ENCODE measurements around the gene GLIPR1L2.

DNA sequence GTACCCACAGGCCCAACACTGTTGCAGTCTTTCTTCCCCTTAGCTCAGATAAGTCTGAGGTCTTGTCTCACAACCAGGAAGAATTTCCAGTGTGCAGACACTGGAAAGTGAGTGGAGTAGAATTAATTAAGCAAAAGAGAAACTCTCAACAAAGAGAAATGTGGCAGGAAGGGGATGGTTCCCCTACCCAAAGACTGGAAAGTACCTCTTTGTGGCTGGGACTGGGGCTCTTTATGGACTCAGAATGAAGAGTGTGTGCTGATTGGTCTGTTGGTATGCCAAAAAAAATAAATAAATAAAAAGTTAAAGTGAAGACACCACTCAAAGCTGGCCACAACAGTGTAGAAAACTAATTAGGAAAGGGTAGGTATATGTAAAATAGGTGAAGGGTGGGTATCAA, 30.0 kb upstream of the GLIPR1L2 start:
- no peak for TF ChIP-seq POLR2A (IDR thresholded peaks at IDR 0.05)
- TF ChIP-seq, protein P1, sequence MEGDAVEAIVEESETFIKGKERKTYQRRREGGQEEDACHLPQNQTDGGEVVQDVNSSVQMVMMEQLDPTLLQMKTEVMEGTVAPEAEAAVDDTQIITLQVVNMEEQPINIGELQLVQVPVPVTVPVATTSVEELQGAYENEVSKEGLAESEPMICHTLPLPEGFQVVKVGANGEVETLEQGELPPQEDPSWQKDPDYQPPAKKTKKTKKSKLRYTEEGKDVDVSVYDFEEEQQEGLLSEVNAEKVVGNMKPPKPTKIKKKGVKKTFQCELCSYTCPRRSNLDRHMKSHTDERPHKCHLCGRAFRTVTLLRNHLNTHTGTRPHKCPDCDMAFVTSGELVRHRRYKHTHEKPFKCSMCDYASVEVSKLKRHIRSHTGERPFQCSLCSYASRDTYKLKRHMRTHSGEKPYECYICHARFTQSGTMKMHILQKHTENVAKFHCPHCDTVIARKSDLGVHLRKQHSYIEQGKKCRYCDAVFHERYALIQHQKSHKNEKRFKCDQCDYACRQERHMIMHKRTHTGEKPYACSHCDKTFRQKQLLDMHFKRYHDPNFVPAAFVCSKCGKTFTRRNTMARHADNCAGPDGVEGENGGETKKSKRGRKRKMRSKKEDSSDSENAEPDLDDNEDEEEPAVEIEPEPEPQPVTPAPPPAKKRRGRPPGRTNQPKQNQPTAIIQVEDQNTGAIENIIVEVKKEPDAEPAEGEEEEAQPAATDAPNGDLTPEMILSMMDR (IDR thresholded peaks at IDR 0.05) = no peak

Data from lower leg skin (tissue), 3 donors.